Cardiac septum (tissue), 1 donor: Measurements from ENCODE around the gene ATPAF2. TPM values are rescaled to one million over a fixed set of nuclear protein-coding genes. Genes with fewer than 3 reads are reported as not detected.
A peak's percentile ranks its signal among the peaks of the same experiment; 100 is the strongest.

ENCODE experiments used
- DNase-seq: peaks from one replicate; pipeline ENCODE4 v3.0.0-alpha.2; 2020; ENCODE audit warnings: low spot score
- intact Hi-C: fragments of 100-400 bp; cut with DNase I; formaldehyde crosslinking; loops from one replicate; pipeline ENCODE4 v1.14.0; 2022
- long read RNA-seq: library from polyadenylated mRNA; unstranded; transcript quantifications from one replicate; pipeline ENCODE4 v2.0.0, GENCODE V29; 2021
- total RNA-seq: library from RNA; stranded (reverse); fragmentation: NEBNext Ultra II Directional; extraction: Animal tissue kit (Norgen Biotek cat#: 25700); gene quantifications from one replicate; pipeline ENCODE4 v1.2.1, GENCODE V29; 2021
- donor health status: DM: no; HTN: no; CAD: no.

ATPAF2 gene
- 31.5 TPM for total RNA-seq
- long read RNA-seq, transcript ATPAF2-206 (8 exons, 1,564 nt) = major isoform, 36 of 47 reads
- long read RNA-seq, partial matches to known transcripts = 1 of 47 reads
- long read RNA-seq, other reads (novel, unspliced or antisense) = 9 of 47 reads

DNA sequence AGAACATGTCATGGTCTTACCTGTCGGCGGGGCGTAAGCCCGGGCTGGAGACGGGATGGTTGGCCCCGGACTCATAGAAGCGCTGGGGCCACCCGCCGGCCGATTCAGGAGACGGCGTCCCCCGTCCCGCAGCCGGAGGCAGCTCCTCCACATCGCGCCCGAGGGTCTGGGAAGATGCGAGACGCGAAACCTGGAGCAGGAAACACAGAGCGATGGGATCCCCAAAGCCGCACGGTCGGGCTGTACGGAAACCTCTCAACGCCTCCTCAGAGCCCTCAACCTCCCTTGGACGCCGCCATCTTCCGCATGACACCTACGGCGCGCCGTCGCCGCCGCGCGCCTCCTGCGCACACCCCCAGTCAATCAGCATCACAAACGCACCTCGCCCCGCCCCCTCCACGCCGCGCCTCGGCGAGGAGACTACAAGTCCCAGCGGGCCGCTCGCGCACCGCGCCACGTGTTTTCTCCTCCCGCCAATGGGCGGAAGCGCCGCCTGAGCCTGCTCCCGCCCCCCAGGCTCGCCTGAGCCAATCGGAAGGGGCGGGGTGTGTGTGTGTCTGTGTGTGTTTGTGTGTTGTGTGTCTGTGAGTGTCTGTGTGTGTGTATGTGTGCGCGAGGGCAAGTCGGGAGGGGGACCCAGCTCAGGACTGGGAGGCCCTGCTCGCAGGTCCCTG is at the start of gene ATPAF2, which contains the start of gene GID4:
Gene ATPAF2, minus strand, starts transcription at position 308 of the 674 bp plus-strand sequence. Its CDS starts 155 bp downstream, at position 153.
Gene GID4, plus strand, starts transcription at position 548 of the 674 bp plus-strand sequence. Its CDS starts 57 bp downstream, at position 605.
- DNase-seq = peak; percentile 100
- intact Hi-C loops = loop anchor here (5.0 kb wide), 3 partner anchors 67 to 357 kb away; partner anchors contain the start of genes DRC3, RAI1 and TOM1L2

DNA sequence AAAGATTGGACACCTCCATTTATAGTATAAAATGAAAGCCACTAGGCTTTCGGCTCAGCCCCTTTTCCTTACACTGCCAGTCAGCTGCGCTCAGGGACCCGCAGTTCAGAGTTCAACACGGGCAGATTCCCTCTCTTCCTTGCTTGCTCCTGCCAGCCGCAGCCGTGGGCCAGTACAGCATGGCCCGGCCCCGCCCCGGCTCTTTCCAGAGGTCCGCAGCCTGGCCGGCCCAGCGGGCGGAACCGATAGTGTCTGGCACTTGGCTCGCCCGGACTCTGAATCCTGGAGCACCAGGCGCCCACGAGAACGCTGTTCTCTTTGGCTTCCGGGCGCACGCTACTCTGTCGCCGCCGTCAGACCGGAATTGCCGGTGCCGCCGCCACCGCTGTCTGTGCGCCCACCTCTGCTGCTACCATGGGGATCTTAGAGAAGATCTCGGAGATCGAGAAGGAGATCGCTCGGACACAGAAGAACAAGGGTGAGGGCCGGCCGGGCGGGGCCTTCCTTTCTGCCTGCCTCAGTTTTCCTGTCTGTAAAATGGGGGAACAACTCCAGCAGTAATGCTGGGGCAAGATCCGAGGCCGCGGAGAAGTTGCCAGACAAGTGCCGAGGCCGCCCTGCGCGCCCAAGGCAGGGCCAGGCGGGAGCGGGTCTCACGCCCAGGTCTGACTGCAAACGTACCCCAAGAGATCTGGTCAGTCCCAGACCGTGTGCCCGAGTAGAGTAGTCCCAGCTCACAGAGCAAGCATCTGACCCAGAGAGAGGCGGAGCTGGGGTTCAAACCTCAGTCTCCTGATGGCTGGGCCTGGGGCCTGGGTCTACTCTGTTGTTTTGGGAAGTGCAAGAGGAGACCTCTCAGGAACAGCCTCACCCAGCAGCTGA is 48.9 kb upstream of the ATPAF2 start, which contains the start of gene DRG2:
Gene DRG2, plus strand, starts transcription at position 339 of the 882 bp plus-strand sequence. Its CDS starts 76 bp downstream, at position 415.
- peak; percentile 93 for DNase-seq
- intact Hi-C loops = no loop called here

GRCh38 chr17:18084256-18084655 is 45.3 kb upstream of the ATPAF2 start:
- intact Hi-C loops = no loop called here
- DNase-seq = no peak

- intact Hi-C loops = no loop called here
- no peak for DNase-seq
Measured at GRCh38 chr17:18079543-18079942, 40.6 kb upstream of the ATPAF2 start.

DNA sequence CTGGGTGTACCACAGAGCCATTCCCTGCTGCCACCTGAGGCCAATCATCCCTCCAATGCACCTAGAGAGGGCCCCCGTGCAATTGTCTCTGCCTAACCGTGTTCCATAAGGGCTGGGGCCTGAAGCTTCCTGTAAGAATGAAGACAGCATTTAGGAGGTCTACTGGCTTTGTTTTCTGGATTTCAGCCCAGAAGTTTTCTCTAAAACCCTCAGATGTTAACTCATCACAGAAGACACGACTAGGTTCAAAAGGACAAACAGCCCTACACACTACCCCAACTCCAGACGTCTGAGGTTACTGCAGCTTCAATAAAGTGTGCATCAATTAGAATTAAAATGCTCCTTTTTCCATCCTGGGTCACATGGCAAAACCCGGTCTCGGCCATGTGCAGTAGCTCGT is 38.0 kb upstream of the ATPAF2 start:
- no peak for DNase-seq
- intact Hi-C loops = no loop called here

DNA sequence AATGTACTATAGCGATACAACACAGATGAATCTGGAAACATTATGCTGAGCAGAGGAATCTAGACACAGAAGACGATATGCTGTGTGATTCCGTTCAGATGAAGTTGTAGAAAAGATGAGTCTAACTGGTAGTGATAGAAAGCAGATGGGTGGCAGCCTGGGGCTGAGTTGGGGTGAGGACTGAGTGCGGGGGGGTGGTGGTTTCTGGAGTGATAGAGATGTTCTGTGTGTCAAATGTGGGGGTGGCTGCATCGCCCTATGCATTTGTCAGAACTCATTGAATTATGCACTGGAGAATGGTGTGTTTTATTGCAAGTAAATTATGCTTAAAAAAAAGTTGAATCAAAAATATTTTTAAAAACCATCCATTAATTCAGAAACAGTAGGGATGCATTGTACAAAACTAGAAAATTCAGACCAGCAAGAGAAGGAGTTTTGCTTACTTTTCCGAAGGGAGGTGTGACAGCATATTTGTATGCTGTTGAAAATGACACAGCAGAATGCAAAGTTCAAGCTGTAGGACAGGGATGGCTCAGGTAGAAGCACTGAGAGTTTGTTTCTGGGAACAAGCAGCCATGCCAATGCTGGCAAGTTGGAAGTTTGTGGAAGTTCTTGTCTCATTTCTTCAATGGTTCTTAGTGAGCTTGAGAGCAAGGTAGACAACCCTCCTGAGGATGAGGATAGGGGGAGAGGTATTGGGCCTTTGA is 35.8 kb upstream of the ATPAF2 start:
- DNase-seq = no peak
- intact Hi-C loops = no loop called here

DNA sequence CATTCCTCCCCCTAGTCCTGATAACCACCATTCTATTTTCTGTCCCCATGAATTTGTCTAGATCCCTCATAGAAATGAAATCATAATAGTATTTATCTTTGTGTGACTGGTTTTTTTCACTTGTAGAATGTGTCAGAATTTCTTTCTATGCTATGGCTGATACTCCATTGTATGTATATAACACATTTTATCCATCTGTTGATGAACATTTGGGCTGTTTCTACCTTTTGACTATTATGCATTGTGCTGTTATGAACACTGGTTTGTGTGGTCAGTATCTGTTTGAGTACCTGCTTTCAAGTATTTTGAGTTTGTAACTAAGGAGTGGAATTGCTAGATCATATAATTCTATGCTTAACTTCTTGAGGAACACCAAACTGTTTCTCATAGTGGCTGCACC is 32.8 kb upstream of the ATPAF2 start:
- no peak for DNase-seq

GRCh38 chr17:18070861-18071340 is 31.9 kb upstream of the ATPAF2 start:
- no peak for DNase-seq
- intact Hi-C loops = no loop called here

More for the DNA sequence above, 32.8 kb upstream of the ATPAF2 start:
- intact Hi-C loops = no loop called here

- intact Hi-C loops = no loop called here
- DNase-seq = no peak
Measured at GRCh38 chr17:18069101-18069500, 30.1 kb upstream of the ATPAF2 start.

- no peak for DNase-seq
- intact Hi-C loops = no loop called here
Measured at GRCh38 chr17:18066866-18067265, 27.9 kb upstream of the ATPAF2 start.

- intact Hi-C loops = no loop called here
- DNase-seq = no peak
Measured at GRCh38 chr17:18065546-18065945, 26.6 kb upstream of the ATPAF2 start.

DNA sequence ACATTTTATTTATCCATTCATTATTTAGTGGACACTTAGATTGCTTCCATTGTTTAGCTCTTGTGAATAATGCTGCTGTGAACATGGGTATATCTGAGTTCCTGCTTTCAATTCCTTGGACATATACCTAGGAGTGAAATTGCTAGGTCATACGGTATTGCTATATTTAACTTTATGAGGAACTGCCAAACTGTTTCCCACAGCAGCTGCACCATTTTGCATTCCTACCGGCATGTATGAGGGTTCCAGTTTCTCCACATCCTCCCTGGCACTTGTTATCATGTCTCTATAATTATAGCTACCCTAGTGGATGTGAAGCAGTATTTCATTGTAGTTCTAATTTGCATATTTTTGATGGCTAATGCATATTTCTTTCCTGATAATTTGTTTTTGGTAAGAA is 25.1 kb upstream of the ATPAF2 start:
- no peak for DNase-seq
- intact Hi-C loops = no loop called here

DNA sequence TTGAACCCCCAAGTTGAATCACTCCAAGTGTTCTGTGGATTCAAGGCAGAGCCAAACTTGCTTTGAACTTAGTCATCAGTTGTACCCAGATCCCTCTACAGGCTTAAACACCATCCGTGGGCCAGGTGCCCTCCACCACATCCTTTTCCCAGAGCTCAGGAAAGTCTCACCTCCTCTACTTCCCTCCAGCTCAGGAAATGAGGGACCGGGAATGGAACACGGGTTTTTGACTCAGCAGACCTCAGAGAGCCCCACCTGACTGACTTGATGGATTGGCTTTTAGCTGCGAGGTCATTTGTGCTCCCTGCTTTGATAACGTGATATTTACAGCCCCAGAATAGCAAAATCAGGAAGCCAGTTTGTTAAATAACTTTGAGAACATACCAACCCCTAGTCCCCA is 20.3 kb upstream of the ATPAF2 start:
- DNase-seq = no peak
- intact Hi-C loops = no loop called here

- no peak for DNase-seq
- intact Hi-C loops = no loop called here
Measured at GRCh38 chr17:18056214-18056613, 17.2 kb upstream of the ATPAF2 start.

- DNase-seq = no peak
- intact Hi-C loops = no loop called here
Measured at GRCh38 chr17:18055597-18055996, 16.6 kb upstream of the ATPAF2 start.

DNA sequence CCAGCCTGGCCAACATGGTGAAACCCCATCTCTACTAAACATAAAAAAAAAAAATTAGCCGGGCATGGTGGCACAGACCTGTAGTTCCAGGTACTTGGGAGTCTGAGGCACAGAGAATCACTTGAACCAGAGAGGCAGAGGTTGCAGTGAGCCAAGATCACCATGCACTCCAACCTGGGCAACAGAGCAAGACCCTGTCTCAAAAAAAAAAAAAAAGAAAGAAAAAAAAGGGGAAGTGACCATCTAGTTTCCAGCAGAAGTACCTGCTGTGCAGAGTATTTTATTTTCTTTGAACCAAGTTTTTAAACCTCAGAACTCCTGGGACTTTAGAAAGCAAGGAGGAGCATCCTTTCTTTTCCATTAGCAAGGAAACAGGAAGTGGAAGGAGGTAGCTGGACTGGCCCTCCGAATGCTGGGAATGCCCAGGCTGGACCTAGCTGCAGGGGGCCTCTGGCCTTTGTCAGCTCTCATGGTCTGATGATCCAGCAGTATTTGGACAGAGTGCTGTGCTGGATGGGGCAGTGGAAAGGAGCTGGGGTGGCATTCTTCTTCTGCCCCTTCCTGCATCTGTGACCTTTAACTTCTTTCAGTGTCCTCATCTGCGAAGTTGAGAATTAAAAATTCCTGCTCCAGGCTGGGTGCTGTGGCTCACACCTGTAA is 6.9 kb upstream of the ATPAF2 start:
- intact Hi-C loops = no loop called here
- no peak for DNase-seq

DNA sequence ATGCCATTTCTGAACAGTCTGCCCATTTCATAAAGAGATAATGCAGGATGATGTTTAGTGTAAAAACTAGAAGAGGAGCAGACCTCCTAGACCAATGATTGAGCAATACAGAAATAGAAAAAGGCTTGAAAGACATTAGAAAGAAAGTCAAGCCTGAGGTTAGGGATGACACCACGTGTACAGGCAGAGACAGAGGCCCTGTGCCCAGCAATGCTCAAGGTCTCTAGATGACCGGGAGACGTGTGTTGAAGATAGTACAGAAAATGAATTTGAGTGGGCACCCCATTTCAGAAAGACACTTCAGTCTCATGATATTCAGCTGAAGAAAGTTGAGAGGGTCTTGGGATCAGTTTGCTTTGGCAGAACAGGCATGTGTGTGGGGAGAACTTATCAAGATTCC is 5.6 kb upstream of the ATPAF2 start:
- no peak for DNase-seq
- intact Hi-C loops = no loop called here

DNA sequence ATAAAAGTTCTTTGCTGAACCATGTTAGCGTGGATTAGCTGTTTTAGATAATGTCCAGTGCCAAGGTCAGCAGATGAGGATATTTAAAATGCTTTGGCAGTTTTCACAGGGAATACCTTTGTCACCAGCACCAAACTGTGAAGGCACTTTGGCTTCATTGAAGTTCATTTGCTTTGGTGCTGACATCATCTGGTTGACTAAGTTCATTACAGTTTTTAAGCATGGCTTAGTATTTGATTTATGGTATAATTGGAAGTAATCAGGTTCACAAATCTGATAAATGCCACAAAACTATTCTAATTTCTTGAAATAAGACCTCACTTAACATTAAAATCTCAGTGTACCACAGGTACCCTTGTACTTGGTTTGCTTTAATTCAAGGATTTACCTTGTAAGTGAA is 4.5 kb upstream of the ATPAF2 start:
- intact Hi-C loops = no loop called here
- DNase-seq = no peak

DNA sequence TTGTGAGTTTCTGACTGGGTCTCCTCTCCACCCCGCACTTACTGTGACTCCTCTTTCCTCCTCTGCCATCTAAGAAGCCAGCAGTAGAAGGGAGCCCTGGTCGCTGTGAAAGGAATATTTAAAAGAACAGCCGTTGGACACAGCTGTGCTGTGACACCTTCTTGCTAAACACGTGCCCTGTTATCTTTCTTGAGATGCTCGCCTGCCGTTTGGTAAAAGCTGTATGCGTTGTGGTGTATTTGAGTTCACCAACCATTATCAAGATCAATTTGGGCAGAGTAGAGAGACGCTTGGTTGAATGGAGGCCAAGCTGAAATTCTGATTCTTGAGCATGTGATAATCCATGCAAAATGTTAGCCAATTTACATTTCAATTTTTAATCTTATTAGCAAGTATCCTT is 4.0 kb upstream of the ATPAF2 start:
- intact Hi-C loops = no loop called here
- DNase-seq = no peak
